Activated T-helper 2 cell treated with anti-CD3 and anti-CD28 coated beads, Interferon-gamma antibody, Interleukin-2, Interleukin-4, amounts not matched to agents 10 μg/mL and 5 μg/mL and 100 μg/mL, durations not matched to agents 14 hours and 24 hours and 36 hours (primary cell): ENCODE measurements around the gene YWHAH. TPM values are rescaled to one million over a fixed set of nuclear protein-coding genes. Genes with fewer than 3 reads are reported as not detected.

Experiments used
- DNase-seq: peaks from one replicate; pipeline ENCODE4 v3.0.0; 2021; ENCODE audit warnings: low spot score
- H3K27ac Mint-ChIP-seq: one replicate; pipeline ENCODE4 v1.8.0; 2021; ENCODE audit warnings: mixed read lengths
- H3K27me3 Mint-ChIP-seq: one replicate; pipeline ENCODE4 v1.8.0; 2021; ENCODE audit warnings: low read depth, mixed read lengths
- H3K36me3 Mint-ChIP-seq: one replicate; pipeline ENCODE4 v1.8.0; 2021; ENCODE audit warnings: low read depth, mixed read lengths
- H3K4me1 Mint-ChIP-seq: one replicate; pipeline ENCODE4 v1.8.0; 2021; ENCODE audit warnings: low read depth, mixed read lengths
- H3K4me3 Mint-ChIP-seq: one replicate; pipeline ENCODE4 v1.8.0; 2021; ENCODE audit warnings: low read depth, mild to moderate bottlenecking, moderate library complexity, mixed read lengths
- H3K9me3 Mint-ChIP-seq: one replicate; pipeline ENCODE4 v1.8.0; 2021; ENCODE audit warnings: mixed read lengths
- intact Hi-C: fragments of 100-400 bp; cut with micrococcal nuclease; formaldehyde crosslinking; loops from one replicate; pipeline ENCODE4 v1.15.1; 2023
- total RNA-seq: library from RNA; stranded (reverse); gene quantifications from 2 replicates; pipeline ENCODE4 v1.2.3, GENCODE V29; 2022

YWHAH gene
- total RNA-seq, 1 donor from 2014 or later = 150 TPM

DNA sequence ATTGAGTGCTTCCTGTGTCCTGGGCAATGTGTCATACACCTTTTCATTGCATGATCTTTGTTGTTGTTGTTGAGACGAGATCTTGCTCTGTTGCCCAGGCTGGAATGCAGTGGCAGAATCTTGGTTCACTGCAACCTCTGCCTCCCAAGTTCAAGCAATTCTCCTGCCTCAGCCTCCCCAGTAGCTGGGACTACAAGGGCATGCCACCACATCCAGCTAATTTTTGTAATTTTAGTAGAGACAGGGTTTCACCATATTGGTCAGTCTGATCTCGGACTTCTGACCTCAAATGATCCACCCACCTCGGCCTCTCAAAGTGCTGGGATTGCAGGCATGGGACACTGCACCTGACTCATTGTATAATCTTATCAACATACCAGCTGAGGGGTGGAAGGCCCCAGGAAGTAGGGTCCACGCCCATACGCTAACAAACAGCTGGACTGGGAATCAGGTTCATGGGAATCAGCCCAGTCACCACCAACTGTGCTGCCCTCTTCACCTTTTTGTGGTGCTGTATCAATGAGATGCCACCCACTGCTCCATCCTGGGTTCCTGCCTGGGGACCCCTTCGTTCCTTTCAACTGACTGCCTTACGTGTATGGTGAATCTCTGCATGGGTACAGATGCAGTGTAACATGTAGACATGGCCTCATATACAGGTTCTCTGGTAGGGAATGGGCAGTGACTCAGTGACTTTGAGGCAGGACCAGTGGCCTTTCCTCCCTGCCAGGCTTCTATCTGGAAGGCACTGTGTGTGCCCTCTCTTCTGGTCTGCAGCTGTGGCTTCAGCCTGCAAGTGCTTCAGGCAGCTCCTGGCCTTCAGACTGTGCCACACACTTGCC, 32.5 kb upstream of the YWHAH start:
- DNase-seq = no peak
- peaks cover 2% of the 10 kb centered on the region for H3K4me1 Mint-ChIP-seq
- H3K27ac Mint-ChIP-seq = no peak overlapping the region
- H3K36me3 Mint-ChIP-seq = peaks cover 7% of the 10 kb centered on the region
- no peak overlapping the region for H3K4me3 Mint-ChIP-seq
- no peaks in the 10 kb centered on the region for H3K27me3 Mint-ChIP-seq
- H3K9me3 Mint-ChIP-seq = no peaks in the 10 kb centered on the region
- intact Hi-C loops = no loop called here

DNA sequence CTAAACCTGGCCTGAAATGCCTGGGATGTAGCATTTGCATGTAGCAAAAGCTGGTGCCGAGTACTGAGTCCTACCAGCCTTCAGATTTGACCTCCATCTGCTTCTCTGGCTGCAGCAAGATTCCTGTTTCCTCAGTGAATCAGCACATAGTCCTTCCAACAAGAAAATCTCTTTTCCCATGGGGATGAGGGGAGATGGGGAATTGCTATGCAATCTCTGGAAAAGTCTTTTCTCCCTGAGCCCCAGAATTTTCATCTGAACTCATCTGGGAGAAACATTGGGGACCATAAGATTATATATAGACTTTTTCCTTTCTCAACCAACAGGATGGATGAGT, 32.0 kb upstream of the YWHAH start:
- H3K36me3 Mint-ChIP-seq = peaks cover 7% of the 10 kb centered on the region
- H3K4me3 Mint-ChIP-seq = no peak overlapping the region
- H3K27me3 Mint-ChIP-seq = no peaks in the 10 kb centered on the region
- peaks cover 4% of the 10 kb centered on the region for H3K4me1 Mint-ChIP-seq
- no peak overlapping the region for H3K27ac Mint-ChIP-seq
- H3K9me3 Mint-ChIP-seq = no peaks in the 10 kb centered on the region
- intact Hi-C loops = no loop called here
- DNase-seq = no peak

DNA sequence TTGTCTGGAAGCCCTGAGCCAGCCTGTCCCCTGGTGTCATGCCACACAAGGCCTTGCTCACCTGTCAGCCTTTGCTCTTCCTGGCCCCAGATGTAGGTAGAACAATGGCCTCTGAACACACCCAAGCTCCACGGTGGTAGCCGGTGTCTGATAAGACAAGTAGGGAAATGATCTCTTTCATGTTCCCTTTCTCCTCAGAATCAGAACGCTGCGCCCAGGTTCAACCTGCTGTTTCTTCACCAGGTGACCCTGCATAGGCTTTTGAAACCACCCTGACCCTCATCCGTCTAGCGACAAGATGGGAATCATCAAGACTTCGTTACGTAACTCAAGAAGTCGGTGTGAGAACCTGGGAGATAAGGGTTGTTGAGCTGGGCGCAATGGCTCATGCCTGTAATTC, 28.7 kb upstream of the YWHAH start:
- intact Hi-C loops = no loop called here
- Mint-ChIP-seq H3K4me1 (peaks cover 8% of the 10 kb centered on the region), H3K27me3 (no peaks in the 10 kb centered on the region), H3K9me3 (no peaks in the 10 kb centered on the region), H3K4me3 (no peak overlapping the region), H3K36me3 (no peaks in the 10 kb centered on the region), H3K27ac (no peak overlapping the region)
- no peak for DNase-seq

DNA sequence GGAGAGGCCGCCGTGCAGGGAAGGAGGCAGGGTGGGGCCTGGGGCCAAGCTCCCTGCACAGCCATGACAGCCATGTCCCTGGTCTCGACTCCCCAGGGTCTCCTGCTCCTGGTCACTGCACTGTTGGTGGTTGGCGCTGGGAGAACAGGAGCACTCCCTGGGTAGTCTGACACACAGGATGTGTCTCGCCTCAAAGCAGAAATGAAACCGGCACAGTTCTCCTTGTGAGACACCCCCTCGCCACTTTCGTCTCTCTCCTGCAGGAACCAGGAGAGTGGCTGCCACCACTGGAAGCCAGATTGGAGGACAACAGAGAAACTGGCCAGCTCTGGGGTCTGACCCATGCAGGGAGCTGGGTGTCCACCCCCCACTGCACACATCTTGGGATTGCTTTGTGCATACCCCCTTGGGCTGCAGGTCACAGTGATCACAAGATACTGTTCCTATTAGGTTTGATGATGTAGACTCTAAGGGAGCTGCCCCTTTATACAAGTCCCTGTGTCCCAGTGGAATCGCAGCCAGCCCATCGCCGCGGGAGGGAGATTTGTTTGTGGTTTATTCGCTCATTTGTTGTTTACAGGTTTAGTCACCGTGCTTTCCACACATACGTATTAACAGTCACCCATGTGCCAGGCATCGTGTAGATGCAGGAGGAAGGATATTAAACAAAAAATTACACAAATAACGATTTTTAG, 27.0 kb upstream of the YWHAH start:
- no peak overlapping the region for H3K27ac Mint-ChIP-seq
- no peak for DNase-seq
- no peaks in the 10 kb centered on the region for H3K9me3 Mint-ChIP-seq
- H3K27me3 Mint-ChIP-seq = no peaks in the 10 kb centered on the region
- no peaks in the 10 kb centered on the region for H3K36me3 Mint-ChIP-seq
- H3K4me1 Mint-ChIP-seq = peaks cover 8% of the 10 kb centered on the region
- intact Hi-C loops = no loop called here
- no peak overlapping the region for H3K4me3 Mint-ChIP-seq

DNA sequence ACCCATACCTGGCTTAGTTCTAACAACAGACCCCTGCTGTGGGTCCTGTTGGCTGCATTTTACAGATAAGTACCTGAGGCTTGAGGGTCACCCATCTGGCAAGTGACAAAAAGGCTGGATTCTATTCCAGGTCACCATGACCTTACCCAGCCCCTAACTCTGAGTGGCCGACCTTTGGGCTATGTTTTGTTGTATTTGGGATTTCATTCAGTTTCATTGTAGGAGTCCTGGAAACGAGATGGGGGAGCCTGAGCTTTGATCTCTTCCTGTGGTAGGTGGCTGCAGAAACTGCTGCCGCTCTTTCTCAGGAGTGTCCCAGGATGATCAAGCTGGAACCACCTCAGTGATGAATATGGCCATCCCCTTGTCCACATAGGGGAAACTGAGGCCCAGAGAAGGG, 24.6 kb upstream of the YWHAH start:
- Mint-ChIP-seq H3K9me3 (no peaks in the 10 kb centered on the region), H3K27me3 (peaks cover 2% of the 10 kb centered on the region), H3K4me3 (no peak overlapping the region), H3K36me3 (no peaks in the 10 kb centered on the region), H3K27ac (no peak overlapping the region), H3K4me1 (peaks cover 18% of the 10 kb centered on the region)
- no peak for DNase-seq
- intact Hi-C loops = no loop called here

DNA sequence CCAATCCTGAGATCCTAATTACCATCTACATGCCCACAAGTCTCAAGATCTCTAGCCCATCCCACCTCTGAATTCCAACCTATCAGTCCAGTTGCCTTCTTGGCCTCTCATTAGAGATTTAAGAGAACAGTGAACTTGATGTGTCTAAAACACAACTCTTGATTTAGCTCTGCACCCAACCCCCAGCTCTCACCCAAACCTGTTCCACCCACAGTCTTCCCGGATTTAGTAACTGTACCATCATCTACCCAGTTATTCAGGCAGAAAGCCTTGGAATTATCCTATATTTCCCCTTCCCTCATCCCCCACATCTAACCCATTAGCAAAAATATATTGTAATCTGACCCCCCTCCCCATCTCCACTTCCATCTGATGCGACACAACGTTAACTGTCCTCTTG, 24.0 kb upstream of the YWHAH start:
- DNase-seq = no peak
- Mint-ChIP-seq H3K4me3 (no peak overlapping the region), H3K36me3 (no peaks in the 10 kb centered on the region), H3K27me3 (peaks cover 6% of the 10 kb centered on the region), H3K9me3 (no peaks in the 10 kb centered on the region), H3K27ac (no peak overlapping the region), H3K4me1 (peaks cover 18% of the 10 kb centered on the region)
- intact Hi-C loops = no loop called here

DNA sequence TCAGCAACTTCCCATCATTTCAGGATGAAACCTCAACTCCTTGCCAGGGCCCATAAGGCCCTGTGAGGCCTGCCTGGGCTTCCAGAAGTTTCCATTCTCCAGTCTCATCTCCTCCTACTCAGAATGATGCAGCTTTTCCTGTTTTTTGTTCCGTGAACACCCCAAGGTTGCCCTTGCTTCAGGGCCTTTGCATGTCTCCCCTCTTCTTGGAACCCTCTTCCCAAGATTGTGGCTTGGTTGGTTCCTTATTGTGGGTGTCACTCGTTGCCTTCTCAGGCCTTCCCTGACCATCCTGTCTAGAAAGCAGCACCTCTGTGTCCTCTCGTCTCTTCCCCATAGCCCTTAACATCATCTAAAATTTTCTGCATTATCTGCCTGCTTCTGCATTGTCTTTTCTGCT, 23.2 kb upstream of the YWHAH start:
- H3K27ac Mint-ChIP-seq = no peak overlapping the region

DNA sequence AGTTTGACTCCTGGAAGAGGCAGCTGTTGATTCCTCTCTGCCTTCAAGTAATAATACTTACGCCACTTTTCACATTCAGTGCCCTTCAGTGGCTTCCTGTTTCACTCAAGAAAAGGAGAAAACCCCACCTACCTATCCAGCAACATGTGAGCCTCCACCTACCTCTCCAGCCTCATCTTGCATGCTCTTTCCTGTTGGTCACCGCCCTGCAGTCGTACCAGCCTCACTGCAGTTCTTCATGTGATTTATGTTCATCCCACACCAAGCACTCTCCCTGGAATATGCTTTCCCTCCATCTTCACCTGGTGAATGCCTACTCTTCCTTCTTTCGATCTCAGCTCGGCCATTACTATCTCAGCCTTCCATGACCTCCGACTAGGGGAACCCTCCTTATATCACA, 21.8 kb upstream of the YWHAH start:
- Mint-ChIP-seq H3K4me3 (no peak overlapping the region), H3K9me3 (no peaks in the 10 kb centered on the region), H3K27me3 (peaks cover 11% of the 10 kb centered on the region), H3K4me1 (peaks cover 12% of the 10 kb centered on the region), H3K36me3 (no peaks in the 10 kb centered on the region), H3K27ac (no peak overlapping the region)
- intact Hi-C loops = no loop called here
- no peak for DNase-seq

More for the DNA sequence above, 23.2 kb upstream of the YWHAH start:
- Mint-ChIP-seq H3K4me1 (peaks cover 18% of the 10 kb centered on the region), H3K27me3 (peaks cover 8% of the 10 kb centered on the region), H3K4me3 (no peak overlapping the region), H3K9me3 (no peaks in the 10 kb centered on the region), H3K36me3 (no peaks in the 10 kb centered on the region)
- DNase-seq = no peak
- intact Hi-C loops = no loop called here

DNA sequence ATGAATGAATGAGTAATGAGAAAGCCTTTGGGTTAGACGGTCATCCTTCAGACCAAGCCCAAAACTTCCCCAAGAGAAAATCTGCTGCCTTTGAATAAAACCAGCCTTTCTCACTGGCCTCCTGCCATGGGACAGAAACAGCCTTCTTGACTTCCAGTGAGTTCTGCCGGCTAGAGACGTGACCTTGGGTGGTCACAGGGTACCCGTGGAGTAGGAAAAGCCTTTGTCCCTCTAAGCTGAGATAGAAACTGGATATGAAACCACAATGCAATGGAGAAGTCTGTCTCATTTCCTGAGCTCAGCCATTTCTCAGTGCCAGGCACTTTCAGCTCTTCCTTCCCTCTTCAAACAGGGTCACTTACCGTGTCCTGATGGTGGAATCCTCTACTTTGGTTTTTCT, 21.2 kb upstream of the YWHAH start:
- no peak for DNase-seq
- intact Hi-C loops = no loop called here
- Mint-ChIP-seq H3K27me3 (peaks cover 11% of the 10 kb centered on the region), H3K36me3 (no peaks in the 10 kb centered on the region), H3K4me1 (peaks cover 10% of the 10 kb centered on the region), H3K4me3 (no peak overlapping the region), H3K27ac (no peak overlapping the region), H3K9me3 (no peaks in the 10 kb centered on the region)

DNA sequence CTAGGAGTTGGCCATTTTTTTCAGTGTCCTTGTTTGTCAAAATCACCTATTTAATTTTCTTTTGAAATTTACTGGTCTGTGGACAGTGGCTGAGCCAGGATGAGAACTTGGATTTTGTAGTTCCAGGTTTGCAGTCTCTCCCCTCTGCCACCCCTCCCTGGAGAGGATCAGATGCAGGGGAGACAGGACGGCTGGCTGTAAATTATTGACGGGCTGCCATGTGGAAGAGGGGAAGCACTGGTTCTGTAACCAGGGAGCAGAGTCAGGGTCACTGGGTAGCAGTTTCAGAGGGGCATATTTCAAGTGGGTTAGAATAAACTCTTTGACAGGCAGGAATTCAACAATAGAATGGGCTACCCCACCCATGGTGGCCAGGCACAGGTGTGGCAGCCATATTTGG, 20.6 kb upstream of the YWHAH start:
- intact Hi-C loops = no loop called here
- DNase-seq = no peak
- no peaks in the 10 kb centered on the region for H3K9me3 Mint-ChIP-seq

DNA sequence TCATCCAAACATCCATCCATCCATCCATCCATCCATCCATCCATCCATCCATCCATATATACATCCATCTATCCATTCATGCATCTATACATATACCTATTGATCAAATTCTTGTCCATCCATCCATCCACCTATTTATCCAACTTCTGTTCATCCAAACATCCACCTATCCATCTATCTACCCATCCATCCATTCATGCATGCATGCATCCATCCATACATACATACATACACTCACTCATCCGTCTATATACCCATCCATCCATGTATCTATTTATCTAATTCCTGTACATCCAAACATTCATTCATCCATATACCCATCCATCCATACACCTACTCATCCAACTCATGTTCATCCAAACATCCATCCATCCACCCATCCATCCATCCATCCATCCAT, 19.3 kb upstream of the YWHAH start:
- intact Hi-C loops = no loop called here
- H3K36me3 Mint-ChIP-seq = no peaks in the 10 kb centered on the region
- H3K27me3 Mint-ChIP-seq = peaks cover 15% of the 10 kb centered on the region
- H3K4me1 Mint-ChIP-seq = peaks cover 10% of the 10 kb centered on the region
- no peak overlapping the region for H3K27ac Mint-ChIP-seq
- no peak overlapping the region for H3K4me3 Mint-ChIP-seq
- DNase-seq = no peak
- no peaks in the 10 kb centered on the region for H3K9me3 Mint-ChIP-seq

More for the DNA sequence above, 20.6 kb upstream of the YWHAH start:
- no peaks in the 10 kb centered on the region for H3K36me3 Mint-ChIP-seq
- H3K27ac Mint-ChIP-seq = no peak overlapping the region
- H3K4me1 Mint-ChIP-seq = peaks cover 10% of the 10 kb centered on the region
- H3K4me3 Mint-ChIP-seq = no peak overlapping the region
- H3K27me3 Mint-ChIP-seq = peaks cover 11% of the 10 kb centered on the region

DNA sequence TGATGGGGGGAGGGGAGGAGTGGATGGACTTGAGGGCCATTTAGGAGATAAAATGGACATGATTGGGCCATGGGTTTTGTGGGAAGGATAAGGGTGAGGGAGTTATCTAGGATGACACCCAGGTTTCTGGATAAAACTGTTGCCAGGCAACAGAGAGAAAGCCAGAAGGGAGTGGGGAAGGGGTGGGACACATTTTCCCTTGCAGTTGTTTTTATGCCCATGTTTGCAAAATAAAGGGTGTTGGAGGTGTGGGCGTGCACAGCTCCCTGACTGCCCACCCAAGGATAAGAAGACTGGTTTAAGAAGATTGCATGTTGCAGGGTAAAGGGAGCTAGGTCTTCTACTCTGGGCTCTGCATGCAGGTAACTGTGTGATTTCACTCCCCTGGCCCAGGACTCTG, 18.3 kb upstream of the YWHAH start:
- no peak overlapping the region for H3K4me3 Mint-ChIP-seq
- intact Hi-C loops = no loop called here
- H3K27me3 Mint-ChIP-seq = peaks cover 15% of the 10 kb centered on the region
- H3K36me3 Mint-ChIP-seq = no peaks in the 10 kb centered on the region
- H3K9me3 Mint-ChIP-seq = no peaks in the 10 kb centered on the region
- no peak for DNase-seq
- H3K4me1 Mint-ChIP-seq = peaks cover 10% of the 10 kb centered on the region
- H3K27ac Mint-ChIP-seq = no peak overlapping the region

DNA sequence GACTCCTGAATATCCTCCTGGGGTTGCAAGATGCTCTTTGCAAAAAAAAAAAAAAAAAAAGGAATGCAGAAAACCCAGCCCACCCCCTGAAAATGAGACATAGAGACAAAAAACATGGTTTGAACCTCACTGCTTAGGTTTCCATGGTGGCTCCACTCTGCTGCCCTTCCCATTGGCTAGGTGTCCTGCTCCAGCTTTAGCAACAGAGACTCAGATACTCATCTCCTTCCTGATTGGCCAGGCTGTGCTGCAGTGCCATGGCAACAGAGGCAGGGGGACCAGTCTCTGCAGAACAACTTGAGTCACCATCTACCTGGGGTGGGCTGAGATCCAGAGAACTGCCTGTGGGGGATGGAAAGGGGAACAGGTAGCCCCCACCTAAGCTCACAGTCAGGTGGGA, 17.4 kb upstream of the YWHAH start:
- peaks cover 10% of the 10 kb centered on the region for H3K4me1 Mint-ChIP-seq
- H3K9me3 Mint-ChIP-seq = no peaks in the 10 kb centered on the region
- peaks cover 19% of the 10 kb centered on the region for H3K27me3 Mint-ChIP-seq
- H3K4me3 Mint-ChIP-seq = no peak overlapping the region
- intact Hi-C loops = no loop called here
- H3K27ac Mint-ChIP-seq = no peak overlapping the region
- H3K36me3 Mint-ChIP-seq = no peaks in the 10 kb centered on the region
- DNase-seq = no peak
